Panc1 (cell line): ENCODE results near the gene TMEM259.

Experiments
- POLR2AphosphoS5 ChIP-seq: IDR thresholded peaks from 2 replicates; pipeline ENCODE4 v1.6.1; 2012; ENCODE audit warnings: mild to moderate bottlenecking, low read depth, low read length, moderate library complexity
- SIN3A ChIP-seq: IDR thresholded peaks from 2 replicates; pipeline ENCODE4 v1.6.1; 2012; ENCODE audit warnings: low read depth, mild to moderate bottlenecking, low read length, moderate library complexity, borderline replicate concordance; ENCODE audit not compliant: insufficient read depth
- TCF7L2 ChIP-seq: IDR thresholded peaks from 2 replicates; pipeline ENCODE4 v1.6.1; 2011; ENCODE audit warnings: mild to moderate bottlenecking, low read depth, low read length, inconsistent platforms
- TF ChIP-seq, protein P1 (sequence below): fragments of 450-650 bp; IDR thresholded peaks from 2 replicates; pipeline ENCODE4 v1.5.1; 2017; ENCODE audit warnings: mild to moderate bottlenecking
- TF ChIP-seq, protein P2 (sequence below), 2 experiments: IDR thresholded peaks; 2 replicates each; pipeline ENCODE4 v1.6.1; 2011 to 2012; ENCODE audit warnings: low read depth in 2 of 2, control low read depth in 1 of 2, low read length in 1 of 2, mild to moderate bottlenecking in 1 of 2, moderate library complexity in 1 of 2; ENCODE audit not compliant: insufficient read depth in 1 of 2

DNA sequence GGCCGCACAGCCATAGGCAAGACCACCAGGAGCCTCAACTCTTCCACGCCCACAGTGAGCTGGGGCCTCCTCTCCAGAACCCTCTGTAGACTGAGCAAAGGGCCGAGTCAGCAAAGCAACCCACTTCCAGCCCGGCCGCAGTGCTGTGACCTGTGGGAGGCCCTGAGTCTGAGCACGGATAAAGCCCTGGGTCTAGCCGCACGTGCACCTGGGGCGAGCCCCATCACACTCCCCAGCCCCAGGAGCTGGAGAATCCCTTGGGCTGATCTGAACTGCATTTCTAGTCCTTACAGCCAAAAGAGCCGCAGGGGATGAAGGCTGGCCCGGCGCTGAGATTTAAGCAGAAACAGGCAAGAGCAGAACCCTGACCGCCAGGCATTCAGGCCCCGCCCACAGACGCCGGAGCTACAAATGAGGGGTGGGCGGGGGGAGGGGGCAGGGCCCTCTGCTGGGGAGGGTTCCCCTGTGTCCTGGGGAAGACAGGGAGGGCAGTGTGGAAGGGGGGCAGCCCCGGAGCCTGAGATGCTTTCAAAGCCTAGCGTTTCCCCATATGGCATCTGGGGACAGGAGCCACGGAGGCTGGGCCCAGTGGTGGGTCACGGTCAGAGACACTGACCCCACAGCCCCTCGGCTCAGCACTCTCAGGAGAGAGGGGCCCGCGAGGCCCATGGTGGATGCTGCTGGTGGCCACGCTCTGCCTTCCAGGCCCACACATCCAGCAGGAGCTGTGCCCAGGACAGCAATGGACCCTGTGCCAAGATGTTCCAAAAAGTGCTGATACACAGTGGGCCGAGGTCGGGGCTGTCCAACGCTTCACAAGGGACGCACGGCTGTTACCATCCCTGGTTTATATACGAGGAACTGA, 4.9 kb downstream of the TMEM259 start:
- TF ChIP-seq, protein P1, sequence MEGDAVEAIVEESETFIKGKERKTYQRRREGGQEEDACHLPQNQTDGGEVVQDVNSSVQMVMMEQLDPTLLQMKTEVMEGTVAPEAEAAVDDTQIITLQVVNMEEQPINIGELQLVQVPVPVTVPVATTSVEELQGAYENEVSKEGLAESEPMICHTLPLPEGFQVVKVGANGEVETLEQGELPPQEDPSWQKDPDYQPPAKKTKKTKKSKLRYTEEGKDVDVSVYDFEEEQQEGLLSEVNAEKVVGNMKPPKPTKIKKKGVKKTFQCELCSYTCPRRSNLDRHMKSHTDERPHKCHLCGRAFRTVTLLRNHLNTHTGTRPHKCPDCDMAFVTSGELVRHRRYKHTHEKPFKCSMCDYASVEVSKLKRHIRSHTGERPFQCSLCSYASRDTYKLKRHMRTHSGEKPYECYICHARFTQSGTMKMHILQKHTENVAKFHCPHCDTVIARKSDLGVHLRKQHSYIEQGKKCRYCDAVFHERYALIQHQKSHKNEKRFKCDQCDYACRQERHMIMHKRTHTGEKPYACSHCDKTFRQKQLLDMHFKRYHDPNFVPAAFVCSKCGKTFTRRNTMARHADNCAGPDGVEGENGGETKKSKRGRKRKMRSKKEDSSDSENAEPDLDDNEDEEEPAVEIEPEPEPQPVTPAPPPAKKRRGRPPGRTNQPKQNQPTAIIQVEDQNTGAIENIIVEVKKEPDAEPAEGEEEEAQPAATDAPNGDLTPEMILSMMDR, result no peak
- no peak for TF ChIP-seq SIN3A
- no peak for TF ChIP-seq POLR2AphosphoS5
- TF ChIP-seq, protein P2, sequence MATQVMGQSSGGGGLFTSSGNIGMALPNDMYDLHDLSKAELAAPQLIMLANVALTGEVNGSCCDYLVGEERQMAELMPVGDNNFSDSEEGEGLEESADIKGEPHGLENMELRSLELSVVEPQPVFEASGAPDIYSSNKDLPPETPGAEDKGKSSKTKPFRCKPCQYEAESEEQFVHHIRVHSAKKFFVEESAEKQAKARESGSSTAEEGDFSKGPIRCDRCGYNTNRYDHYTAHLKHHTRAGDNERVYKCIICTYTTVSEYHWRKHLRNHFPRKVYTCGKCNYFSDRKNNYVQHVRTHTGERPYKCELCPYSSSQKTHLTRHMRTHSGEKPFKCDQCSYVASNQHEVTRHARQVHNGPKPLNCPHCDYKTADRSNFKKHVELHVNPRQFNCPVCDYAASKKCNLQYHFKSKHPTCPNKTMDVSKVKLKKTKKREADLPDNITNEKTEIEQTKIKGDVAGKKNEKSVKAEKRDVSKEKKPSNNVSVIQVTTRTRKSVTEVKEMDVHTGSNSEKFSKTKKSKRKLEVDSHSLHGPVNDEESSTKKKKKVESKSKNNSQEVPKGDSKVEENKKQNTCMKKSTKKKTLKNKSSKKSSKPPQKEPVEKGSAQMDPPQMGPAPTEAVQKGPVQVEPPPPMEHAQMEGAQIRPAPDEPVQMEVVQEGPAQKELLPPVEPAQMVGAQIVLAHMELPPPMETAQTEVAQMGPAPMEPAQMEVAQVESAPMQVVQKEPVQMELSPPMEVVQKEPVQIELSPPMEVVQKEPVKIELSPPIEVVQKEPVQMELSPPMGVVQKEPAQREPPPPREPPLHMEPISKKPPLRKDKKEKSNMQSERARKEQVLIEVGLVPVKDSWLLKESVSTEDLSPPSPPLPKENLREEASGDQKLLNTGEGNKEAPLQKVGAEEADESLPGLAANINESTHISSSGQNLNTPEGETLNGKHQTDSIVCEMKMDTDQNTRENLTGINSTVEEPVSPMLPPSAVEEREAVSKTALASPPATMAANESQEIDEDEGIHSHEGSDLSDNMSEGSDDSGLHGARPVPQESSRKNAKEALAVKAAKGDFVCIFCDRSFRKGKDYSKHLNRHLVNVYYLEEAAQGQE (IDR thresholded peaks at IDR 0.05; ENCODE audit: insufficient read depth in 1 of 2, low read depth in 2 of 2, low read length in 1 of 2), result no peak
- no peak for TF ChIP-seq TCF7L2
